MV-4-11 (cell line): ENCODE results near the gene LYRM1.
"Not testable (repeated sequence)": the region's sequence is repeated elsewhere in the genome, so short reads cannot be mapped to it uniquely, and the experiment has no call there.

Experiments
- DNase-seq: peaks from one replicate; lab custom pipeline; 2025; lab: John Stamatoyannopoulos, UW

Gene LYRM1

GRCh38 chr16:20902426-20902825, 1.9 kb downstream of the LYRM1 start:
- DNase-seq = no peak

GRCh38 chr16:20903116-20903898, 2.7 kb downstream of the LYRM1 start:
- DNase-seq = peak; percentile 91

- no peak for DNase-seq
These were observed 3.4 kb downstream of the LYRM1 start for GRCh38 chr16:20903899-20904506.

- DNase-seq = peak; percentile 97
These were observed 4.0 kb downstream of the LYRM1 start for GRCh38 chr16:20904507-20905081.

GRCh38 chr16:20905576-20905975, 5.0 kb downstream of the LYRM1 start:
- DNase-seq = peak; percentile 23

- no peak for DNase-seq
These were observed 6.0 kb downstream of the LYRM1 start for GRCh38 chr16:20906341-20907255.

- peak; percentile 98 for DNase-seq
These were observed 10.3 kb downstream of the LYRM1 start for GRCh38 chr16:20910781-20911321.

- DNase-seq = no peak
These were observed 10.8 kb downstream of the LYRM1 start for GRCh38 chr16:20911361-20911760.

- peak; percentile 50 for DNase-seq
These were observed 15.7 kb downstream of the LYRM1 start for GRCh38 chr16:20916289-20916688.

- peak; percentile 89 for DNase-seq
These were observed 16.4 kb downstream of the LYRM1 start for GRCh38 chr16:20916942-20917341.

GRCh38 chr16:20918486-20919239, 18.1 kb downstream of the LYRM1 start:
- DNase-seq = peak; percentile 49

GRCh38 chr16:20920091-20920490, 19.5 kb downstream of the LYRM1 start:
- DNase-seq = no peak

GRCh38 chr16:20920799-20921198, 20.2 kb downstream of the LYRM1 start:
- no peak for DNase-seq

- DNase-seq = no peak
These were observed 23.3 kb downstream of the LYRM1 start for GRCh38 chr16:20923876-20924275.

- DNase-seq = no peak
These were observed 25.2 kb downstream of the LYRM1 start for GRCh38 chr16:20925751-20926150.

GRCh38 chr16:20928774-20929411, 28.3 kb downstream of the LYRM1 start:
- DNase-seq = no peak

- not testable (repeated sequence) for DNase-seq
These were observed 29.2 kb downstream of the LYRM1 start for GRCh38 chr16:20929676-20930364.

GRCh38 chr16:20930365-20930690, 29.8 kb downstream of the LYRM1 start:
- DNase-seq = no peak

GRCh38 chr16:20931066-20931600, 30.6 kb downstream of the LYRM1 start:
- DNase-seq = no peak

- DNase-seq = no peak
These were observed 33.0 kb downstream of the LYRM1 start for GRCh38 chr16:20933589-20933988.
